GM12872 (cell line): ENCODE results near the gene SCN5A.

Experiments
- CTCF ChIP-seq: IDR thresholded peaks from 3 replicates; pipeline ENCODE4 v1.5.1; 2011; ENCODE audit warnings: low read depth, mild to moderate bottlenecking, low read length, moderate library complexity; ENCODE audit not compliant: insufficient read depth

Gene SCN5A

GRCh38 chr3:38636464-38636863, 13.0 kb downstream of the SCN5A start:
- no peak for TF ChIP-seq CTCF

DNA sequence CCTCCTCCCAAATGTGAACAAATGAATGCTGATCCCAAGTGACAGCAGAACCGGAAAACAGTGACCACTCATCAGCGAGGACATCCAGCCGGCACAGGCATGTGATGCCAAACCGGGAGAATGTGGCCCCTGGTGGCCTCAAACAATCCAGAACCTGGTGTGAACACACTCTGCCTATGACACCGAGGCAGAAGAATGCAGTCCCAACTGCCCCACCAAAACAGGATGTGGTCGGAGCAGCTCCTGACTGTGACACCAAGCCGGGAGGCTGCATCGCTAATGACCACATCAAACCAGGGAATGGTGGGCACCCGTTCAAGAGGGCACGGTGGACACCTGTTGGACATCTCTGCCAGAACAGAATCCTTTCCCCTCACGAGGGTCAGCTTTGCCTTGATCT, 15.4 kb downstream of the SCN5A start:
- TF ChIP-seq CTCF, result no peak

DNA sequence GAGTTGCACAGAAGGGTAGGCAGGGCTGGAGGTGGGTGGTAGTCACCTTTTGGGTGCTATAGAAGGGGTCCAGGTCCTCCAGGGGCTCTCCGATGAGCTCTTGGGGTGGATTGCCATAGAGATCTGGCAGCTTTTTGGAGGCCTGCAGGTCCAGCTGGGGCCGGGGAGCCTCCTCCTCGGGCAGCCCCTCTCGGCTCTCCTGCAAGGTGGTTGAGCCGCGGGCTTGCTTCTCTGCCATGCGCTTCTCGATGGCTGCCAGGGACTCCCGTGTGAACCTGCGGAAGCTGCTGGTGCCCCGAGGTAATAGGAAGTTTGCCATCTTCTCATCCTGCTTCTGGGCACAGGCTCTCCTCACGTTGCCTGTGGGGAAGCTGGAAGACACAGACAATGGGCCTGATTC, 16.5 kb downstream of the SCN5A start:
- no peak for TF ChIP-seq CTCF

GRCh38 chr3:38630606-38631005, 18.9 kb downstream of the SCN5A start:
- no peak for TF ChIP-seq CTCF

DNA sequence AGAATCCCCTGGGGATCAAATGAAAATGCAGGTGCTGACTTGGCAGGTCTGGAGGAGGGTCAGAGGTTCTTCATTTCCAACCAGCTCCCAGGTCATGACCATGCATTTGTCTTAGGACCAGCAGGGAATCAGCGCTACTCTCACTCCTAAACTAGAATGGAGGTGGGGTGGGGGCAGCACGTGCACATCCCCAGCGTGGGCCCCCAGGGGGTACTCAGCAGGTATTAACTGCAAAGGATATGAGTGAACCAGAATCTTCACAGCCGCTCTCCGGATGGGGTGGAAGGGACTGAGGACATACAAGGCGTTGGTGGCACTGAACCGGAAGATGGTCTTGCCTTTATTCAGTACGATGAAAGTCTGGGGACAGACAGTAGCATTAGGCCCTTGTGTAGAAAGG, 19.4 kb downstream of the SCN5A start:
- TF ChIP-seq CTCF, result no peak

GRCh38 chr3:38628835-38629234, 20.7 kb downstream of the SCN5A start:
- TF ChIP-seq CTCF, result no peak

DNA sequence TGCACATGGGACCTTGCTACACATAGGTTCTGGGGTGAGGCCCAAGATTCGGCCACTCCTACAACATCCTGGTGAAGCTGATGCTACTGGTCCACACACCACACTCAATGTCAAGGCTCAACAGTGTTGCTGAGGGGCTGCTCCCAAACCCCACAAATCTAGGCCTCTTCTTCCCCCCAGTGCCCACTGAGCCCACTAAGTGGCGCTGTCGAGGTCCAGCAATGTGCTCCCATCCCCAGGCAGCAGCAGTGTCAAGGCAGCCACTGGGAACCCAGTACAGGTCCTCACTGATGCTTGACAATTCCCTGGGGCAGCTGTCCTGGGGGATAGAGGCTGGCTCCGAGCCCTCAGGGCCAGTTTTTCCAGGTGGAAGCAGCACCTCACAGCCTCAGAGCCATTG, 21.5 kb downstream of the SCN5A start:
- TF ChIP-seq CTCF, result peak; percentile 68

- no peak for TF ChIP-seq CTCF
These were observed 23.3 kb downstream of the SCN5A start for GRCh38 chr3:38626171-38626570.
